Measurements from ENCODE around the gene TAF10. TPM values are rescaled to one million over a fixed set of nuclear protein-coding genes. Genes with fewer than 3 reads are reported as not detected.

TAF10 gene
- total and polyA plus RNA-seq, 2 of the 13 experiments (the other 11 are each of a cell fraction or from before 2014, with no cell fraction given) = 71.3 to 134 TPM

- in situ Hi-C loops (cut with HindIII; ENCODE audit: extremely low pct_ligation_motif_present, low pct_unique_long_range_greater_than_20kb) (loop anchor here (10.0 kb wide), 1 partner anchor 122 kb away; the partner anchor contains the start of genes ARFIP2 and TIMM10B), intact Hi-C loops (cut with micrococcal nuclease; ENCODE audit: unreplicated experiment) (no loop called here)
- H3K4me2 ChIP-seq (ENCODE audit: low read depth, low read length) = peak overlapping the region; percentile 99
- DNase-seq (ENCODE audit: low spot score) (no peak), FAIRE-seq (no peak), ATAC-seq (no peak)
- H3K27me3 ChIP-seq (ENCODE audit: control insufficient read depth in 1 of 2, insufficient read depth in 2 of 2, low read length in 2 of 2) = no peaks in the 10 kb centered on the region; a peak in 1 of 5 replicates
- H2AFZ ChIP-seq (ENCODE audit: low read length) = no peak overlapping the region
- peaks cover 21 to 37% of the 10 kb centered on the region in 2 experiments for H3K36me3 ChIP-seq (replicated peaks in 1 of 2; ENCODE audit: control insufficient read depth in 1 of 2, insufficient read depth in 2 of 2, low read length in 2 of 2)
- peak overlapping the region in 1 of 3 experiments; percentile 27; a peak in 1 of 6 replicates for H3K4me3 ChIP-seq (replicated peaks in 1 of 3; ENCODE audit: insufficient read depth in 1 of 3, low read depth in 2 of 3, low read length in 3 of 3)
- POLR2A ChIA-PET = interaction anchor here (0.7 to 2.1 kb wide), 10 partner anchors 9 to 166 kb away, joined by 3 to 36 read pairs (median 4); partner anchors contain the start of genes ARFIP2, MRPL17, TIMM10B and TPP1
- H3K9me3 ChIP-seq (ENCODE audit: low read length) = no peaks in the 10 kb centered on the region
- BruUV-seq (replicated peaks) = no TSS peak
- H3K9ac ChIP-seq (ENCODE audit: insufficient read depth, low read depth, low read length) = peak overlapping the region; percentile 68
- H3K4me1 ChIP-seq (ENCODE audit: insufficient read depth, low read length) = peaks cover 53% of the 10 kb centered on the region
- peaks cover 46% of the 10 kb centered on the region for H3K79me2 ChIP-seq (ENCODE audit: insufficient read depth, low read length)
- peak overlapping the region; percentile 62 for H3K27ac ChIP-seq (ENCODE audit: extremely low read length, insufficient read depth, low read length)
- CTCF ChIA-PET (ENCODE audit: low intra/inter-chr PET ratio, low total read pairs) = no interaction called here
- no peaks in the 10 kb centered on the region for H4K20me1 ChIP-seq (ENCODE audit: insufficient read depth, low read length)
- TF ChIP-seq ZNF253 (CRISPR knock-in tag; IDR thresholded peaks at IDR 0.05; ENCODE audit: borderline replicate concordance) (no peak), NFAT5 (CRISPR knock-in tag; IDR thresholded peaks at IDR 0.05) (no peak), NFKB2 (CRISPR knock-in tag; IDR thresholded peaks at IDR 0.05; ENCODE audit: borderline replicate concordance) (no peak), ZNF234 (CRISPR knock-in tag; conservative IDR thresholded peaks at IDR 0.05) (no peak), RXRA (CRISPR knock-in tag; IDR thresholded peaks at IDR 0.05) (no peak), NFIB (CRISPR knock-in tag; IDR thresholded peaks at IDR 0.05; ENCODE audit: borderline replicate concordance) (no peak), FOXM1 (CRISPR knock-in tag; IDR thresholded peaks at IDR 0.05) (no peak), XBP1 (CRISPR knock-in tag; IDR thresholded peaks at IDR 0.05) (no peak)
- TF ChIP-seq, protein P1, sequence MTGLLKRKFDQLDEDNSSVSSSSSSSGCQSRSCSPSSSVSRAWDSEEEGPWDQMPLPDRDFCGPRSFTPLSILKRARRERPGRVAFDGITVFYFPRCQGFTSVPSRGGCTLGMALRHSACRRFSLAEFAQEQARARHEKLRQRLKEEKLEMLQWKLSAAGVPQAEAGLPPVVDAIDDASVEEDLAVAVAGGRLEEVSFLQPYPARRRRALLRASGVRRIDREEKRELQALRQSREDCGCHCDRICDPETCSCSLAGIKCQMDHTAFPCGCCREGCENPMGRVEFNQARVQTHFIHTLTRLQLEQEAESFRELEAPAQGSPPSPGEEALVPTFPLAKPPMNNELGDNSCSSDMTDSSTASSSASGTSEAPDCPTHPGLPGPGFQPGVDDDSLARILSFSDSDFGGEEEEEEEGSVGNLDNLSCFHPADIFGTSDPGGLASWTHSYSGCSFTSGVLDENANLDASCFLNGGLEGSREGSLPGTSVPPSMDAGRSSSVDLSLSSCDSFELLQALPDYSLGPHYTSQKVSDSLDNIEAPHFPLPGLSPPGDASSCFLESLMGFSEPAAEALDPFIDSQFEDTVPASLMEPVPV (CRISPR knock-in tag; IDR thresholded peaks at IDR 0.05) = no peak
Observed at GRCh38 chr11:6607190-6607795, 4.7 kb downstream of the TAF10 start.

All from HepG2 (cell line).